Measurements from ENCODE around the gene AMBP. TPM values are rescaled to one million over a fixed set of nuclear protein-coding genes. Genes with fewer than 3 reads are reported as not detected.

AMBP gene
- total RNA-seq, 1 donor from 2014 or later: not detected

DNA sequence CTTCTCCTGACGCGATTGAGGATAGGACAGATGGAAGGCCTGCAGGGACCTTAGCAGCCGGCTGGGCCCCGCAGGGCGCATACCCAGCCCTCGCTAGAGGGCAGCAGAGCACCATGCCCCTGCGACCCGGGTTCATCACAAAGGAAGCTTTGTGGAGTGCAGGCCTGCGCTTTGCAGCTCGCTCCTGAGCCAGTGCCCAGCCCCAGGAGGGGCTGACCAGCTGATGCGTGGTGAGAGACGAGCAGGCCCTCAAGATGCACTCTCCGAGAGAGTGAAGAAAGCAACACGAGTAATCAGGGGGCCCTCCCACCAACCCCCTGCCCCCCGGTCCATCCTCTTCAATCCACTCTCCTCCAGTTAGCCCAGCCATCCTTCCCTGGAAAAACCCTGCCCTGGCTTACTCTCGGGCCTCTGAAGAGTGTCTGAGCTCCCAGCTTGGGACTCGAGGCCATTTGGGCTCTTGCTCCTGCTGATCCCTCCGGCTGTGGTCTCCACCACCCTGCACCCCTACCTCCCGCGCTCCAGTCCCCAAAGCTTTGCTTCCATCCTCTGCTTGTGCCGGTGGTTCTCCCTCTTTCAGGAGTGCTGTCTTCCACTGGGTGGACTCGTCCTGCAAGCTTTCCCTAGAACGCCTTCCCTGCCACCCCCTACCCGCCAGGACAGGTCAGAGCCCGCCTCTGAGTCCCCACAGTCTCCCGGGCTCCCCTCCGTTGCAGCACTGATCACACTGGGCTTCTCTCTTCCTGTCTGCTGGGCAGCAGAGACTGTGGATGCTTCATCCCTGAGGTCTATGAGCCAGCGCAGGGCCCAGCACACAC is 30.1 kb upstream of the AMBP start:
- Histone ChIP-seq H3K4me3 (no peak overlapping the region), H3K4me2 (no peak overlapping the region), H3K4me1 (no peaks in the 10 kb centered on the region), H4K20me1 (ENCODE audit: low read depth) (no peaks in the 10 kb centered on the region), H2AFZ (replicated peaks) (peak overlapping the region; percentile 59), H3K36me3 (no peaks in the 10 kb centered on the region), H3K79me2 (ENCODE audit: low read depth) (no peaks in the 10 kb centered on the region), H3K27ac (no peak overlapping the region), H3K9me3 (ENCODE audit: low read depth) (no peaks in the 10 kb centered on the region), H3K27me3 (peaks cover 35% of the 10 kb centered on the region), H3F3A (ENCODE audit: low read depth) (no peaks in the 10 kb centered on the region), H3K9ac (no peak overlapping the region)
- Mint-ChIP-seq H3K27ac (peak overlapping the region; percentile 82), H3K9me3 (no peaks in the 10 kb centered on the region), H3K4me1 (peaks cover 10% of the 10 kb centered on the region), H3K27me3 (ENCODE audit: insufficient read depth, low read depth) (peaks cover 7% of the 10 kb centered on the region), H3K36me3 (no peaks in the 10 kb centered on the region), H3K4me3 (peak overlapping the region; percentile 19)
- peak; percentile 94 for DNase-seq (ENCODE audit: low spot score)
- TF ChIP-seq CTCF (IDR thresholded peaks at IDR 0.05) (peak; percentile 99), EZH2phosphoT487 (IDR thresholded peaks at IDR 0.05) (no peak)

DNA sequence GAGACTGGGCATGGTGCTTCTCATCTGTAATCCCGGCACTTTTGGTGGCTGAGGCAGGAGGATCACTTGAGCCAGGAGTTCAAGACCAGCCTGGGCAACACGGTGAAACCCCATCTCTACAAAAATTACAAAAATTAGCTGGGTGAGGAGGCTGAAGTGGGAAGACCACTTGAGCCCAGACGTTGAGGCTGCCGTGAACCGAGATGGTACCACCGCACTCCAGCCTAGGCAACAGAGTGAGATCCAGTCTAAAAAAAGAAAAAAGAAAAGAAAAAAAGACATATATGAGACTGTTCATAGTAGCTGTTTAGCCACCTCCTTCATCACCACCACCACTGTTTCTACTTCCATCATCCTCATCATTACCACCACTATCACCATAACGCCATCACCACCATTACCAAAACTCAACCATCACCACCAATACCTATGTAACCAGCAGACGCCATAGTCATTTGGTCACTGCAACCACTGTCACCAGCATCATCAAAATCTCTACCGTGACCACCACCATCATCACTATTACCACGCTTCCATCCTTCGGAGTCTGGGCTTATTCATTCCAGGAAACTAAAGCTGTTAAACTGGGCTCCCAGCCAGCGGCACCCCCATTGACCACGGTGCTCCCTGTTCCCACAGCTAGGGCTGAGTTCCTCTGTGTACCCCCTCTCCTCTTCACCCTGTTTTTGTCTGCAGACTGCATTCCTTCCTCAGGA is 29.3 kb upstream of the AMBP start:
- Histone ChIP-seq H3K4me3 (no peak overlapping the region), H4K20me1 (ENCODE audit: low read depth) (no peaks in the 10 kb centered on the region), H3K4me2 (no peak overlapping the region), H3K9ac (no peak overlapping the region), H3K27me3 (peaks cover 35% of the 10 kb centered on the region), H3K9me3 (ENCODE audit: low read depth) (no peaks in the 10 kb centered on the region), H3K4me1 (no peaks in the 10 kb centered on the region), H3K27ac (no peak overlapping the region), H2AFZ (replicated peaks) (peak overlapping the region; percentile 45), H3K36me3 (no peaks in the 10 kb centered on the region), H3F3A (ENCODE audit: low read depth) (no peaks in the 10 kb centered on the region), H3K79me2 (ENCODE audit: low read depth) (no peaks in the 10 kb centered on the region)
- Mint-ChIP-seq H3K4me1 (peaks cover 10% of the 10 kb centered on the region), H3K36me3 (peaks cover 2% of the 10 kb centered on the region), H3K27ac (no peak overlapping the region), H3K4me3 (no peak overlapping the region), H3K9me3 (peaks cover 3% of the 10 kb centered on the region), H3K27me3 (ENCODE audit: insufficient read depth, low read depth) (peaks cover 7% of the 10 kb centered on the region)
- no peak for DNase-seq (ENCODE audit: low spot score)
- TF ChIP-seq CTCF (IDR thresholded peaks at IDR 0.05): no peak
- TF ChIP-seq EZH2phosphoT487 (IDR thresholded peaks at IDR 0.05): no peak
- TF ChIP-seq EZH2 (IDR thresholded peaks at IDR 0.05): no peak

GRCh38 chr9:114105236-114105635 is 27.1 kb upstream of the AMBP start:
- Histone ChIP-seq H3K4me2 (no peak overlapping the region), H3K4me1 (no peaks in the 10 kb centered on the region), H3K79me2 (ENCODE audit: low read depth) (no peaks in the 10 kb centered on the region), H3F3A (ENCODE audit: low read depth) (no peaks in the 10 kb centered on the region), H3K9ac (no peak overlapping the region), H3K36me3 (no peaks in the 10 kb centered on the region), H3K9me3 (ENCODE audit: low read depth) (no peaks in the 10 kb centered on the region), H3K27me3 (peaks cover 48% of the 10 kb centered on the region), H4K20me1 (ENCODE audit: low read depth) (no peaks in the 10 kb centered on the region), H3K27ac (no peak overlapping the region), H2AFZ (replicated peaks) (no peak overlapping the region), H3K4me3 (no peak overlapping the region)
- TF ChIP-seq EZH2phosphoT487 (IDR thresholded peaks at IDR 0.05) (no peak), CTCF (IDR thresholded peaks at IDR 0.05) (no peak), EZH2 (IDR thresholded peaks at IDR 0.05) (no peak)
- no peak overlapping the region for H3K27ac Mint-ChIP-seq
- H3K27me3 Mint-ChIP-seq (ENCODE audit: insufficient read depth, low read depth): peaks cover 2% of the 10 kb centered on the region
- peaks cover 11% of the 10 kb centered on the region for H3K4me1 Mint-ChIP-seq
- peaks cover 11% of the 10 kb centered on the region for H3K9me3 Mint-ChIP-seq
- no peak for DNase-seq (ENCODE audit: low spot score)
- H3K36me3 Mint-ChIP-seq: peaks cover 4% of the 10 kb centered on the region
- no peak overlapping the region for H3K4me3 Mint-ChIP-seq

All from neural progenitor cell (in vitro differentiated cells).